Adrenal gland (tissue), 5 donors: ENCODE data around the gene THNSL1.

Experiments
- POLR2A ChIP-seq, 2 donors: fragments of 450-650 bp; IDR thresholded peaks; one replicate each; pipeline ENCODE4 v1.6.1; 2017; ENCODE audit warnings: antibody characterized with exemption in 2 of 2, mild to moderate bottlenecking in 2 of 2, moderate library complexity in 1 of 2
- TF ChIP-seq, protein P1 (sequence below), 6 experiments: fragments of 450-650 bp in 4 of 6; fragments of 200-600 bp in 2 of 6; sonication (generic) in 1 of 6; IDR thresholded peaks; 1 replicate in 5 of 6; 2 replicates in 1 of 6; pipeline versions ENCODE4 v1.5.1 to v1.8.0; 2016 to 2021; ENCODE audit warnings: antibody characterized with exemption in 6 of 6, mild to moderate bottlenecking in 2 of 6, moderate library complexity in 1 of 6
- donor health status: DM: no; HTN: no; CAD: no.

DNA sequence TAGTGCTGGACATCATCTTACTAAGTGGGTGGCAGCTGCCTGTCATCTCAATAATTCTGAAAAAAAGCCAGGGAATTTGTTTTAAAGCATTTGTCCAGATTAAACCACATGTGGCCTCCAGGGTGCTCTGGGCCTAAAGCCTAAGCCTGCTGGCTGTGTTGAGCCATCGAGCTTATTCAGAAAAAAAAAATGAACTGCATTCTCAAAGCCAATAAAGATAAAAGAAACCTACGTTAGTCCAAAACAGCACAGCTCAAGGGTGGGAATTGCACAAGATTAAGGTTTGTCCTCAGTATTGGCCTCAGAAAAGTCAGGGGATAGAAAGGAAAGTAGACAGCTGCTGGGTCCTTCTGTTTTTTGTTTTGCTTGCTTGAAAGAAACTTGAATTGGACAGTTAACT lies 41.4 kb upstream of the THNSL1 start:
- TF ChIP-seq, protein P1, sequence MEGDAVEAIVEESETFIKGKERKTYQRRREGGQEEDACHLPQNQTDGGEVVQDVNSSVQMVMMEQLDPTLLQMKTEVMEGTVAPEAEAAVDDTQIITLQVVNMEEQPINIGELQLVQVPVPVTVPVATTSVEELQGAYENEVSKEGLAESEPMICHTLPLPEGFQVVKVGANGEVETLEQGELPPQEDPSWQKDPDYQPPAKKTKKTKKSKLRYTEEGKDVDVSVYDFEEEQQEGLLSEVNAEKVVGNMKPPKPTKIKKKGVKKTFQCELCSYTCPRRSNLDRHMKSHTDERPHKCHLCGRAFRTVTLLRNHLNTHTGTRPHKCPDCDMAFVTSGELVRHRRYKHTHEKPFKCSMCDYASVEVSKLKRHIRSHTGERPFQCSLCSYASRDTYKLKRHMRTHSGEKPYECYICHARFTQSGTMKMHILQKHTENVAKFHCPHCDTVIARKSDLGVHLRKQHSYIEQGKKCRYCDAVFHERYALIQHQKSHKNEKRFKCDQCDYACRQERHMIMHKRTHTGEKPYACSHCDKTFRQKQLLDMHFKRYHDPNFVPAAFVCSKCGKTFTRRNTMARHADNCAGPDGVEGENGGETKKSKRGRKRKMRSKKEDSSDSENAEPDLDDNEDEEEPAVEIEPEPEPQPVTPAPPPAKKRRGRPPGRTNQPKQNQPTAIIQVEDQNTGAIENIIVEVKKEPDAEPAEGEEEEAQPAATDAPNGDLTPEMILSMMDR (IDR thresholded peaks at IDR 0.05), result peak in 5 of 6 experiments; percentile 34 to 52 (median 40)
- peak in 1 of 2 donors; percentile 13 for TF ChIP-seq POLR2A (IDR thresholded peaks at IDR 0.05)
